ES-I3 (cell line): ENCODE measurements around the gene NINJ2.

Experiments
- H3K36me3 ChIP-seq: 2 replicates; pipeline ENCODE4 v1.6.1; 2013; ENCODE audit warnings: mild to moderate bottlenecking, low read length, control low read depth, moderate library complexity; ENCODE audit not compliant: insufficient read depth
- H3K4me1 ChIP-seq: 2 replicates; pipeline ENCODE4 v1.6.1; 2013; ENCODE audit warnings: mild to moderate bottlenecking, control low read depth, low read length; ENCODE audit not compliant: insufficient read depth
- H3K9ac ChIP-seq: 2 replicates; pipeline ENCODE4 v1.6.1; 2013; ENCODE audit warnings: low read depth, mild to moderate bottlenecking, low read length, moderate library complexity
- H3K9me3 ChIP-seq: 2 replicates; pipeline ENCODE4 v1.6.1; 2013; ENCODE audit warnings: mild to moderate bottlenecking, low read length, moderate library complexity; ENCODE audit not compliant: control insufficient read depth, insufficient read depth

The NINJ2 gene

GRCh38 chr12:573232-573631 lies 90.0 kb downstream of the NINJ2 start:
- H3K36me3 ChIP-seq: no peaks in the 10 kb centered on the region
- peaks cover 16% of the 10 kb centered on the region; the same call in 1 of the 2 replicates for H3K4me1 ChIP-seq

DNA sequence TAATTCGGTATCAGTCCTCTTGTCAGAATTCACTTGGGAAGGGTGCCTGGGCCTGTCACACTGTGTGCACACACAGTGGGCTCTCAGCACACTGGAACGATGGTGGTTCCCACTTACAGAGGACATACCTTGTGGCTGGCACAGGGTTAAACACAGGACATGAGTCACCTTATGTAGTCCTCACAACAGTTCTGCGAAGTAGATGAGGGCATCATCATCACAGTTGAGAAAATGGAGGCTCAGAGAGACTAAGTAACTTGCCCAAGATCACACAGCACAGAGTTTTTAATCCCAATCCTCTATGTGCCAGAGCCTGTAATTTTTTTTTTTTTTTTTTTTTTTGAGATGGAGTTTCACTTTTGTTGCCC lies 90.7 kb downstream of the NINJ2 start:
- peaks cover 16% of the 10 kb centered on the region; the same call in 1 of the 2 replicates for H3K4me1 ChIP-seq
- H3K9me3 ChIP-seq: no peaks in the 10 kb centered on the region; the same call in 1 of the 2 replicates
- no peaks in the 10 kb centered on the region for H3K36me3 ChIP-seq
- no peak overlapping the region for H3K9ac ChIP-seq

More at GRCh38 chr12:573232-573631, 90.0 kb downstream of the NINJ2 start:
- no peaks in the 10 kb centered on the region; the same call in 1 of the 2 replicates for H3K9me3 ChIP-seq
- no peak overlapping the region for H3K9ac ChIP-seq

GRCh38 chr12:571795-572531 lies 91.3 kb downstream of the NINJ2 start:
- Histone ChIP-seq H3K36me3 (no peaks in the 10 kb centered on the region), H3K9ac (no peak overlapping the region), H3K4me1 (peaks cover 16% of the 10 kb centered on the region; the same call in 1 of the 2 replicates), H3K9me3 (no peaks in the 10 kb centered on the region; the same call in 1 of the 2 replicates)

DNA sequence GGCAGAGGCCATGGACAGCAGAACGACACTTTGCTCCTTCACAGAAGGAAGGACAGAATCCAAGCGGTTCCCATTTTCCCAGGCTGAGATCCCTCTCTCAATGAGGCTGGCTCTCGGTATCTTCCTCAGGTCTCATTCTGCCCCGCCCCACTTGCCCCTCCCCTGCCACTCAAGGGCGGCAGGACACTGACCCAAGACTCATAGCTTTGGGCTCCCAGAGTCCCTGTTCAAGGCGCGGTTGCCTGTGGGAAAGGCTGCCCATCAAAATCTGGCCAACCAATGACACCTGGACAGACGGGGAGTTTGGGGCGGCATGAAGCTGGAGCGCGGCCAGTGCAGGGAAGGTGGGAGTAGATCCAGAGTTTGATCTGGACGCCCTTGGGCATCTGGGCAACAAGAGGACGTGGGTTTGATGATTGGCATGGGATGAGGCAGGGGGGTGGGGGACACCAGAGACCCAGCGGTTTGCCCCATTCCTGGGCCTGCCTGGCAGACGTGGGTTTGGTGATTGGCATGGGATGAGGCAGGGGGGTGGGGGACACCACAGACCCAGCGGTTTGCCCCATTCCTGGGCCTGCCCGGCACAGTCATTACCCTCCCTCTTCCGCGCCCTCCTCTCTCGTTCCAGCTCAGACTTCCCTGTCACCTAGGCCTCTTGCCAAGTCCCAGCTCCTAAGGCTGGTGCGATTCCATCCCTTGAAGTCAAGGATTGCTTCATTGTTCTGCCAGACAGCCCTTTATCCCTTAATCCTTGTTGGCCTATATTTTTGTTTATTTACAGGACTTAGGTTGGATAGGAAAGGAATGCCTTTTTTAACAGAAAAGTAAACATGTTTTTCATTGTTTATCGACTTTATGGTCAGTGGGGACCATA lies 92.1 kb downstream of the NINJ2 start:
- H3K9me3 ChIP-seq: no peaks in the 10 kb centered on the region; the same call in 1 of the 2 replicates
- peak overlapping the region; percentile 77 for H3K9ac ChIP-seq
- peaks cover 16% of the 10 kb centered on the region; the same call in 1 of the 2 replicates for H3K4me1 ChIP-seq
- no peaks in the 10 kb centered on the region for H3K36me3 ChIP-seq

GRCh38 chr12:570435-570920 lies 92.8 kb downstream of the NINJ2 start:
- peaks cover 13% of the 10 kb centered on the region; the same call in 1 of the 2 replicates for H3K4me1 ChIP-seq
- no peaks in the 10 kb centered on the region; the same call in 1 of the 2 replicates for H3K9me3 ChIP-seq
- peak overlapping the region; percentile 77 for H3K9ac ChIP-seq
- no peaks in the 10 kb centered on the region for H3K36me3 ChIP-seq

DNA sequence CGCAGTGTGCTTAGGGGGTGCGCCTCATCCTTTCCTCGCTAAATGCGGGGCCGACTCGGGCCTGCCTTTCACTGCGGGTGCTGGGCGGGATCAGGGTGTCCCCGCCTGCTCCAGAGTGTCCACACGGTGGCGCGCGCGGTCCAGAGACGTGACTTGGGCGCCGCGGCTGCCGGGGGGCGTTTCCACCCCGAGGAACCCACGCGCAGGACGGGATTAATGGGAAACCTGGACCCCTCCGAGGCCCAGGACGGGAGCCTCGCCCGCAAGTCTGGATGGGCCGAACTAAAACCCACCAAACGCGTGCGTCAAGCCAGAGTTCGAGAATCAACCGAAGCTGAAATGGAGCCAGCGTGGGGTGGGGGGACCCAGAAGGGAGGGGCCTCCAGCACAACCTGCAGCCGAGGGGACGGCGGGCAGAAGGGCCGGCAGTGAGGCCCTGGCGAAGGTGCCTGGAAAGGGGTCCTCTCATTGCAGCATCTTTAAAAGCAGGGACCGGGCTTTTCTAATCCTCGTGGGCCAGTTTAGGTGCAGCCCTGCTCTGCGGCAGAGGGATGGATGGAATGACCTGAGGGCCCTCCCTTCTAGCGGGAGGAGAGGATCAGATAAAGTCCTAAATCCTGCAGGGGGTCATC lies 93.3 kb downstream of the NINJ2 start:
- Histone ChIP-seq H3K9ac (peak overlapping the region; percentile 77), H3K9me3 (no peaks in the 10 kb centered on the region; the same call in 1 of the 2 replicates), H3K36me3 (no peaks in the 10 kb centered on the region), H3K4me1 (peaks cover 13% of the 10 kb centered on the region; the same call in 1 of the 2 replicates)

DNA sequence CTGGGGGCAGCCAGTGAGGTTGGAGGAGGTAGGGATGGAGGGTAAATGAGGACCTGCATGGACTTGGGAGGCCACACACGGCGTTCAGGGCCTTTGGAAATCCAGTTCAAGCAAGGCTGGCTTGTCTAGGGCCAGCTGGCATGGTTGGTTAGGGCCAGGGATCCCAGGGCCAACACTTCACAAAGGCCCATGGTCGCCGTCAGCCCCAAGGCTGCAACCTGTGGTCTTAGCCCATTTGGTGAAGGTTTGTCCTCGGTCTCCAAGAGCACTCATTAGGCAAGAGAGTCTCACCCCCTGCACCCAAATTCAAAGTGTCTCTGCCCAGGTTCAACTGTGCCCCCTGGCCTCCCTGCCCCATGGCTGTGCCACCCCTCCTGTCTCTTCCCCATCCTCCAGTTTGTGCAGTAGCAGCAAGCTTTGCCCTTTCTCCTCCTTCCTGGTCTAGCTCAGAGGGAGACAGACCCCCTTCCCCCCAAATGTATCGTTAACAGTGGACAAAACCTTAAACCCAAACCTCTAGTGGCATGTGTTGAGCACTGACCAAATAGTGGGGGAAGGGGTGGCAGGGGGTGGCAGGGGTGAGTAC lies 94.1 kb downstream of the NINJ2 start:
- no peaks in the 10 kb centered on the region for H3K9me3 ChIP-seq
- H3K36me3 ChIP-seq: no peaks in the 10 kb centered on the region
- H3K9ac ChIP-seq: no peak overlapping the region
- peaks cover 13% of the 10 kb centered on the region; the same call in 1 of the 2 replicates for H3K4me1 ChIP-seq

DNA sequence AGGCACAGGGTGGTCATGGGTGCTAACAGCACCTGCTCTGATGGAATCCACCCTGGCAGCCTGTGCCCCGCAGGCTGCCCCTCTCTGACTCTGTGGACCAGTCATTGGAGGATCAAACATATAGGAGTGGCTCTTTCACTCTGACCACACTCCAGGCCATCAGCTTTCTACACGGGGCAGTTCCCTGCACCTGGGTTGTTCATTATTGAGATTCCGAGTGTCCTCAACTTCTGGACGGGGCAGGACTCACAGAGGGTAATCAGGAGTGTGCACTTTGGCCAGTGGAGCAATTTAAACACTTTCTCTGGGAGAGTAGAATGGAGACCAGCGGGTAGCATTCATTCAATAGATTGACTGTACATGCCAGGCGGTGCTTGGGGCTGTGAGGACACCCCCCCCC lies 94.8 kb downstream of the NINJ2 start:
- Histone ChIP-seq H3K36me3 (no peaks in the 10 kb centered on the region), H3K9me3 (no peaks in the 10 kb centered on the region), H3K9ac (no peak overlapping the region), H3K4me1 (peaks cover 13% of the 10 kb centered on the region; the same call in 1 of the 2 replicates)

DNA sequence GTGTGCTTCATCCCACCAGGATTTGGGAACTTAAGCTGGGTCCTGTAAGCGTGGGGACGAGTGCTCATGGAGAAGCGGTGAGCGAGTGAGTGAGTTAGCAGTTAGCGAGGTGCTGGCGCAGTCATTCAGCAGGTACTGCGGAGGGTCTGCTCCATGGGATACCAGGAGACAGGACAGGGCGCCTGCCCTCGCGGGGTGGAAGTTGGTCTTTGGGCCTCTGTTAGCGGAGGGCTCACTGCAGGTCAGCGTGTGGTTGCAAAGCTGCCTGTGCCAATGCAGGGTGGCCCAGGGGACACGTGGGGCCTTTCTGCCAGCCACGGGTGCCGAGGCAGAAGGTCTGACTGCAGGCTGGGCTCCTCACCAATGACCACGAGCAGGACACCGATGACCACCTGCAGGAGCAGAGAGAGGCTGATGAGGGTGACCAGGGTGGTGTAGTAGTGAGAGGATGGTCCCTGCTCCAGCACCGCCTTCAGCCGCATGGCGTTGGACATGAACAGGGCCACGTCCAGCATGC lies 97.6 kb downstream of the NINJ2 start:
- H3K36me3 ChIP-seq: no peaks in the 10 kb centered on the region
- H3K9me3 ChIP-seq: no peaks in the 10 kb centered on the region
- no peak overlapping the region for H3K9ac ChIP-seq
- H3K4me1 ChIP-seq: no peaks in the 10 kb centered on the region

DNA sequence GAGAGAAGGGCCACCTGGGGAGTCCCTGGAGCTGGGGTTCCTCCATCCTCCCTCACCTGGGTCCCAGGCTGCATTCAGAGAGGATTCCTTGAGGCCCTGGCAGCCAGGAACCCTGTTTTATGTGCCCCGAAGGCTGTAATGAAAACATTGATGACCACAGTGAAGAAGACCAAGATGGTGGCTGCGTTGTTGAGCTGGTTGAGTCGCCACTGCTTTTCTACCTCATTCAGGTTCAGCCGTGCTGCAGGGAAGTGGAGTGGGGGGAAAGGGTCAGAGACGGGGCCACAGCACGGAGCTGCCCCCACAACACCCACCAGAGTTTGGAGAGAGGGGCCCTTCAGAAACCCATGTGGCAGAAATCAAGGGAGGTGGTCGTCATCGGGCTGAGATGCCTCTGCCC lies 98.1 kb downstream of the NINJ2 start:
- no peaks in the 10 kb centered on the region for H3K4me1 ChIP-seq
- no peak overlapping the region for H3K9ac ChIP-seq
- H3K36me3 ChIP-seq: no peaks in the 10 kb centered on the region
- H3K9me3 ChIP-seq: no peaks in the 10 kb centered on the region

GRCh38 chr12:563787-564298 lies 99.4 kb downstream of the NINJ2 start:
- no peaks in the 10 kb centered on the region for H3K36me3 ChIP-seq
- H3K9ac ChIP-seq: no peak overlapping the region
- no peaks in the 10 kb centered on the region for H3K9me3 ChIP-seq
- no peaks in the 10 kb centered on the region for H3K4me1 ChIP-seq

GRCh38 chr12:563250-563781 lies 99.9 kb downstream of the NINJ2 start:
- no peaks in the 10 kb centered on the region for H3K4me1 ChIP-seq
- no peaks in the 10 kb centered on the region for H3K9me3 ChIP-seq
- no peak overlapping the region for H3K9ac ChIP-seq
- no peaks in the 10 kb centered on the region for H3K36me3 ChIP-seq

GRCh38 chr12:562634-563033 lies 100.6 kb downstream of the NINJ2 start:
- no peaks in the 10 kb centered on the region for H3K4me1 ChIP-seq
- no peaks in the 10 kb centered on the region for H3K9me3 ChIP-seq
- no peak overlapping the region for H3K9ac ChIP-seq
- no peaks in the 10 kb centered on the region for H3K36me3 ChIP-seq
